ENCODE data around the gene ABCA1.
A peak's percentile ranks its signal among the peaks of the same experiment; 100 is the strongest.
"Not testable (repeated sequence)": the region's sequence is repeated elsewhere in the genome, so short reads cannot be mapped to it uniquely, and the experiment has no call there.

ABCA1 gene

GRCh38 chr9:104948277-104948676, 20.3 kb upstream of the ABCA1 start:
- DNase-seq = no peak

GRCh38 chr9:104944871-104945270, 16.9 kb upstream of the ABCA1 start:
- no peak for DNase-seq

- DNase-seq = no peak
Measured at GRCh38 chr9:104944356-104944755, 16.4 kb upstream of the ABCA1 start.

GRCh38 chr9:104941597-104941996, 13.6 kb upstream of the ABCA1 start:
- DNase-seq = no peak

- no peak for DNase-seq
Measured at GRCh38 chr9:104936291-104936690, 8.3 kb upstream of the ABCA1 start.

- DNase-seq = not testable (repeated sequence)
Measured at GRCh38 chr9:104935501-104935810, 7.5 kb upstream of the ABCA1 start.

GRCh38 chr9:104934691-104935500, 6.9 kb upstream of the ABCA1 start:
- no peak for DNase-seq

GRCh38 chr9:104933091-104933490, 5.1 kb upstream of the ABCA1 start:
- not testable (repeated sequence) for DNase-seq

GRCh38 chr9:104931256-104931655, 3.3 kb upstream of the ABCA1 start:
- DNase-seq = no peak

- peak; percentile 24 for DNase-seq
Measured at GRCh38 chr9:104927216-104927911, 591 bp downstream of the ABCA1 start.

- DNase-seq = no peak
Measured at GRCh38 chr9:104923740-104924139, 4.2 kb downstream of the ABCA1 start.

GRCh38 chr9:104923289-104923688, 4.7 kb downstream of the ABCA1 start:
- no peak for DNase-seq

GRCh38 chr9:104922748-104923147, 5.2 kb downstream of the ABCA1 start:
- not testable (repeated sequence) for DNase-seq

GRCh38 chr9:104921067-104921741, 6.8 kb downstream of the ABCA1 start:
- DNase-seq = no peak

GRCh38 chr9:104915753-104916152, 12.2 kb downstream of the ABCA1 start:
- DNase-seq = no peak

GRCh38 chr9:104915049-104915448, 12.9 kb downstream of the ABCA1 start:
- no peak for DNase-seq

- DNase-seq = no peak
Measured at GRCh38 chr9:104914466-104914865, 13.5 kb downstream of the ABCA1 start.

GRCh38 chr9:104912606-104913005, 15.3 kb downstream of the ABCA1 start:
- DNase-seq = no peak

GRCh38 chr9:104911032-104911607, 16.8 kb downstream of the ABCA1 start:
- DNase-seq = no peak

- DNase-seq = no peak
Measured at GRCh38 chr9:104907278-104907951, 20.5 kb downstream of the ABCA1 start.

GRCh38 chr9:104906441-104907277, 21.3 kb downstream of the ABCA1 start:
- no peak for DNase-seq

- DNase-seq = no peak
Measured at GRCh38 chr9:104905931-104906330, 22.0 kb downstream of the ABCA1 start.
